Peyer's patch (tissue), 4 donors: ENCODE measurements around the gene MAP2K5. TPM values are rescaled to one million over a fixed set of nuclear protein-coding genes. Genes with fewer than 3 reads are reported as not detected.

Experiments used
- DNase-seq, 3 donors: peaks; one replicate each; pipeline ENCODE4 v3.0.0-alpha.2; 2017 to 2019
- H3K27ac ChIP-seq, 4 donors: fragments of 200-600 bp; sonication (generic); one replicate each; pipeline ENCODE4 v1.5.1; 2016 to 2019
- H3K27me3 ChIP-seq, 2 donors: fragments of 200-600 bp; sonication (generic); one replicate each; pipeline ENCODE4 v1.5.1; 2019
- H3K36me3 ChIP-seq, 3 donors: fragments of 200-600 bp; sonication (generic); one replicate each; pipeline ENCODE4 v1.5.1; 2016 to 2019
- H3K4me1 ChIP-seq, 4 donors: fragments of 200-600 bp; sonication (generic); one replicate each; pipeline ENCODE4 v1.5.1; 2016 to 2019
- H3K4me3 ChIP-seq, 4 donors: fragments of 200-600 bp; sonication (generic); 1 replicate in 3 of 4; 2 replicates in 1 of 4; pipeline ENCODE4 v1.5.1; 2016 to 2019; ENCODE audit warnings: mild to moderate bottlenecking in 1 of 4
- H3K9me3 ChIP-seq, 4 donors: fragments of 200-600 bp; sonication (generic); one replicate each; pipeline ENCODE4 v1.5.1; 2016 to 2019; ENCODE audit warnings: mild to moderate bottlenecking in 1 of 4
- CTCF ChIP-seq, 6 experiments: fragments of 450-650 bp in 4 of 6; fragments of 200-600 bp in 2 of 6; sonication (generic) in 1 of 6; IDR thresholded peaks; one replicate each; pipeline ENCODE4 v1.5.1; 2017 to 2019; ENCODE audit warnings: antibody characterized with exemption in 6 of 6, mild to moderate bottlenecking in 3 of 6, moderate library complexity in 1 of 6
- POLR2A ChIP-seq, 2 donors: fragments of 450-650 bp; IDR thresholded peaks; one replicate each; pipeline ENCODE4 v1.5.1; 2017; ENCODE audit warnings: antibody characterized with exemption in 2 of 2, mild to moderate bottlenecking in 2 of 2, moderate library complexity in 2 of 2
- total RNA-seq, 4 donors: library from RNA; depleted of rRNA; stranded (reverse); fragments of >200 nt; gene quantifications; one replicate each; pipeline ENCODE4 v1.1.0, GENCODE V29; 2016

The MAP2K5 gene
- total RNA-seq, 4 donors from 2014 or later, result 14.0 to 50.3 (median 21.2) TPM

GRCh38 chr15:67779549-67780111 is 237.1 kb downstream of the MAP2K5 start:
- DNase-seq, result no peak
- Histone ChIP-seq H3K27me3 (no peaks in the 10 kb centered on the region), H3K27ac (no peak overlapping the region), H3K9me3 (no peaks in the 10 kb centered on the region), H3K36me3 (peaks cover 0 to 7% (median 0%) of the 10 kb centered on the region in 3 donors), H3K4me1 (peaks cover 0 to 13% (median 4%) of the 10 kb centered on the region in 4 donors), H3K4me3 (no peak overlapping the region)
- TF ChIP-seq CTCF (IDR thresholded peaks at IDR 0.05) (no peak), POLR2A (IDR thresholded peaks at IDR 0.05) (no peak)

DNA sequence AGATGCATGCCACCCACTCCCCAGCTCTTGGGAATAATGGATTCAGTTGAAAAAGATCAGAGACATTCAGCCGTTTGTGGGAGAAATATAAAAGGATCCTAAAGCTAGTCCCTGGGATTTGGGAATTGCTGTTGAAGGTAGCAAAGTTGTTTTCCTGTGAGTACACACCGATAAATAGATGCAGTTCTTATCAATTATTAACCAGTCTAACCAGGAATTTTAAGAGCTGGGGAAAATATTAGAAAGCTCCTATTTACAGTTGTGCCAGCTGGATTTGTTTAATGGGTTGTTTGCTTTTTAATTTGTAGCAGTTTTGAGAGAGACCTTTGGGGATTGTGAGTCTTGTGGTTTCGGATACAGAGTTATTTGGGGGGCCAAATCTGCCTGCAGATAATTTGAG is 238.6 kb downstream of the MAP2K5 start:
- DNase-seq, result no peak
- Histone ChIP-seq H3K36me3 (peaks cover 0 to 7% (median 0%) of the 10 kb centered on the region in 3 donors), H3K4me3 (no peak overlapping the region), H3K4me1 (peaks cover 0 to 13% (median 4%) of the 10 kb centered on the region in 4 donors), H3K9me3 (no peaks in the 10 kb centered on the region), H3K27ac (no peak overlapping the region), H3K27me3 (no peaks in the 10 kb centered on the region)
- TF ChIP-seq POLR2A (IDR thresholded peaks at IDR 0.05) (no peak), CTCF (IDR thresholded peaks at IDR 0.05) (no peak)

DNA sequence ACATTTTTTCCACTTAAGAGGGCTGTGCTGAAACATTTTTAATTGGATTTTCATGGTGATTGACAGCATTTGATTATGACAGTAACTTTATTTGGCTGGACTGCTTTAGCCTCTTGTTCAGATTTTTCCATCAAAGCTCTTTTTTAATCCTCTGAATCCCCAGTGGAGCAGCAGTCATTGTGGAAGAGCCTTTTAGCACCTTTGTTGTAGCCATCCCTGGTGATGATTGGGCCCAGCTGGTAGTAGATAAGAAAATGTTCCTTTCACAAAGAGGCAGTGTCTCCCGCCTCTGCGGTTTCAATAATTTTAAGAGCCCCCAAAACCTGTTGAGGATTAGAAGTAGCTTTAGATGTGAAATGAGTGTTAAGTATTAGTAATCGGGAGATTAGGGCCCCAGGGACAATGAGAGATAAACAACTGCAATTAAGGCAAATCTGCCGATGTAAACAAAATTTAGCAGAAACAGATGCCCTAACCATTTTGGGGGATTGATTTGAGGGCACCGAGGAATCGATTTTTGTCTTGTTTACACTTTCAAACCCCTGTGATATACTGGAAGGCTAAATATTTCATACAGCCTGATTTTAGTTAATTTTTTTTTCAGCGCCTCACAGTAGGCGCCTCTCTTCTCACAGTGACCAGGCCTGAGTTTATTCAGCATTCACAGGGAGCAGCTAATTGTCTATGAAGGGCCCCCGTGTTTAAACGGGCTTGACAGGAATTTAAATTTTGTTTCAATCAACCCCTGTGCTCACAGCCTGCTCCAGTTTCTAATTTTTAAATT is 239.6 kb downstream of the MAP2K5 start:
- H3K27me3 ChIP-seq, result no peaks in the 10 kb centered on the region
- H3K4me3 ChIP-seq, result no peak overlapping the region
- peaks cover 0 to 7% (median 0%) of the 10 kb centered on the region in 3 donors for H3K36me3 ChIP-seq
- H3K27ac ChIP-seq, result no peak overlapping the region
- TF ChIP-seq POLR2A (IDR thresholded peaks at IDR 0.05) (no peak), CTCF (IDR thresholded peaks at IDR 0.05) (no peak)
- H3K4me1 ChIP-seq, result peaks cover 0 to 13% (median 4%) of the 10 kb centered on the region in 4 donors
- H3K9me3 ChIP-seq, result no peaks in the 10 kb centered on the region
- no peak for DNase-seq

DNA sequence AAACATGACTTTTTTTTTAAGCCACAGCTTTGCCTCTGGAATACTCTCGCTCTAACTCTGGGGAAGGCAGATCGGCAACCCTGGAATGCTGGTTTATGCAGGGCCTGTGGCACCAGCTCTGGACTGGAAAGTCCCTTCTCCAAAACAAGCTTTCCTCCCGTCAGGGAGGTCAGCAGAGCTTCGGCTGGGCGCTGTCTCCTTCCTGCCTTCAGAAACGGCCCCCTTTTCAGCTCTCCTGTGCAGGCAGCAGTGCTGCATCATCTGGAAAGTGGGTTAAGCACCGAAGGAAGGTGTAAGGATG is 240.1 kb downstream of the MAP2K5 start:
- Histone ChIP-seq H3K27me3 (no peaks in the 10 kb centered on the region), H3K27ac (no peak overlapping the region), H3K36me3 (peaks cover 0 to 7% (median 0%) of the 10 kb centered on the region in 3 donors)

GRCh38 chr15:67783303-67783702 is 240.8 kb downstream of the MAP2K5 start:
- peaks cover 0 to 13% (median 4%) of the 10 kb centered on the region in 4 donors for H3K4me1 ChIP-seq
- H3K9me3 ChIP-seq, result no peaks in the 10 kb centered on the region
- peak overlapping the region in 1 of 4 donors; percentile 53 for H3K27ac ChIP-seq
- H3K4me3 ChIP-seq, result no peak overlapping the region
- H3K27me3 ChIP-seq, result no peaks in the 10 kb centered on the region
- H3K36me3 ChIP-seq, result peaks cover 0 to 7% (median 0%) of the 10 kb centered on the region in 3 donors
- DNase-seq, result peak in 2 of 3 donors; percentile 77 to 78
- TF ChIP-seq CTCF (IDR thresholded peaks at IDR 0.05) (peak in 3 of 6 experiments; percentile 2 to 39 (median 27)), POLR2A (IDR thresholded peaks at IDR 0.05) (no peak)

More for the DNA sequence above, 240.1 kb downstream of the MAP2K5 start:
- no peak for DNase-seq
- no peaks in the 10 kb centered on the region for H3K9me3 ChIP-seq
- H3K4me1 ChIP-seq, result peaks cover 0 to 13% (median 4%) of the 10 kb centered on the region in 4 donors
- no peak for TF ChIP-seq CTCF (IDR thresholded peaks at IDR 0.05)
- no peak for TF ChIP-seq POLR2A (IDR thresholded peaks at IDR 0.05)
- H3K4me3 ChIP-seq, result no peak overlapping the region
